HCT116 (cell line): ENCODE data around the gene PSME1.

Experiments used
- CEBPB ChIP-seq: IDR thresholded peaks from 2 replicates; pipeline ENCODE4 v1.6.1; 2012; ENCODE audit warnings: low read depth
- EGR1 ChIP-seq: IDR thresholded peaks from 2 replicates; pipeline ENCODE4 v1.6.1; 2012; ENCODE audit warnings: low read depth
- POLR2A ChIP-seq: IDR thresholded peaks from 2 replicates; pipeline ENCODE4 v1.7.0; 2011; ENCODE audit warnings: borderline replicate concordance; ENCODE audit not compliant: insufficient read depth, insufficient read length; ENCODE audit errors: extremely low read depth
- POLR2AphosphoS5 ChIP-seq: IDR thresholded peaks from 2 replicates; pipeline ENCODE4 v1.6.1; 2011; ENCODE audit warnings: mild to moderate bottlenecking, low read depth, low read length, moderate library complexity
- RAD21 ChIP-seq: IDR thresholded peaks from 2 replicates; pipeline ENCODE4 v1.6.1; 2012; ENCODE audit warnings: low read depth, mild to moderate bottlenecking
- ZFX ChIP-seq: fragments of 450-650 bp; IDR thresholded peaks from 2 replicates; pipeline ENCODE4 v1.6.1; 2017
- TF ChIP-seq, protein P1 (sequence below): IDR thresholded peaks from 2 replicates; pipeline ENCODE4 v1.6.1; 2012; ENCODE audit warnings: low read depth
- TF ChIP-seq, protein P2 (sequence below): IDR thresholded peaks from 2 replicates; pipeline ENCODE4 v1.6.1; 2012
- TF ChIP-seq, protein P3 (sequence below), 3 experiments: fragments of 200-600 bp in 1 of 3; sonication (generic) in 1 of 3; IDR thresholded peaks in 2 of 3; conservative IDR thresholded peaks in 1 of 3; 2 replicates each; pipeline ENCODE4 v1.5.1; 2012 to 2017; ENCODE audit warnings: low read depth in 2 of 3, low read length in 2 of 3, antibody characterized with exemption in 1 of 3, borderline replicate concordance in 1 of 3, control low read depth in 1 of 3, mild to moderate bottlenecking in 1 of 3, mixed read lengths in 1 of 3, mixed run types in 1 of 3, moderate library complexity in 1 of 3; ENCODE audit not compliant: insufficient read depth in 1 of 3
- TF ChIP-seq, protein P4 (sequence below): IDR thresholded peaks from 2 replicates; pipeline ENCODE4 v1.6.1; 2011; ENCODE audit warnings: mild to moderate bottlenecking, low read length, moderate library complexity; ENCODE audit not compliant: insufficient replicate concordance; ENCODE audit errors: extremely low read depth

DNA sequence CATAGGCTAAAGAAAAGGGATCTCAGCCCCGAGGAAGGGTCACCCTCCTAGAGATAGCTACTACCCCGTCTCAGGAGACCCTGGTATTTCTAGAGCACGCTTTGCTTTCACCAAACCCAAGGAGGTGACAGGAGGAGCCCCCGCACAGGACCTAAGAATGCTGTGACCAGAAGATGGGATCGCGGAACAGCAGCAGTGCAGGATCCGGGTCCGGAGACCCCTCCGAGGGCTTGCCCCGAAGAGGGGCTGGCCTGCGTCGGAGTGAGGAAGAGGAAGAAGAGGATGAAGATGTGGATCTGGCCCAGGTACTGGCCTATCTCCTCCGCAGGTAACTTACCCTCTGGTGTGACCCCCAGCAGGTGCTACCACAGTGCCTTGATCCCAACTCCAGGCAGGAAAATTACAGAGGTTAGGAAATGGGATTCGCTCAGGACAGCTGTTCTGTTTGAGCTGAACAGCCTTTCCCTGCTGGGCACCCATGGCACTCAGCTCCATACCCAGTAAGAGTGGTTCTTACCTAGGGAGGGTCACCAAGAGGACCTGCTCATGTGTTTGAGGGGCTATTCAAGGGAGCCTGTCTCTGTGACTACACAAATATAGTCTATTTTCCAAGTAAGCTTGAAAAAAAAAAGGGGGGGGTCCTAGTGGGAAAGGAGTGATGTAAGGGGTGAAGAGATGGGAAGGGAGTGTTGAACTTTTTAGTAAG, 20.4 kb upstream of the PSME1 start:
- TF ChIP-seq, protein P1, sequence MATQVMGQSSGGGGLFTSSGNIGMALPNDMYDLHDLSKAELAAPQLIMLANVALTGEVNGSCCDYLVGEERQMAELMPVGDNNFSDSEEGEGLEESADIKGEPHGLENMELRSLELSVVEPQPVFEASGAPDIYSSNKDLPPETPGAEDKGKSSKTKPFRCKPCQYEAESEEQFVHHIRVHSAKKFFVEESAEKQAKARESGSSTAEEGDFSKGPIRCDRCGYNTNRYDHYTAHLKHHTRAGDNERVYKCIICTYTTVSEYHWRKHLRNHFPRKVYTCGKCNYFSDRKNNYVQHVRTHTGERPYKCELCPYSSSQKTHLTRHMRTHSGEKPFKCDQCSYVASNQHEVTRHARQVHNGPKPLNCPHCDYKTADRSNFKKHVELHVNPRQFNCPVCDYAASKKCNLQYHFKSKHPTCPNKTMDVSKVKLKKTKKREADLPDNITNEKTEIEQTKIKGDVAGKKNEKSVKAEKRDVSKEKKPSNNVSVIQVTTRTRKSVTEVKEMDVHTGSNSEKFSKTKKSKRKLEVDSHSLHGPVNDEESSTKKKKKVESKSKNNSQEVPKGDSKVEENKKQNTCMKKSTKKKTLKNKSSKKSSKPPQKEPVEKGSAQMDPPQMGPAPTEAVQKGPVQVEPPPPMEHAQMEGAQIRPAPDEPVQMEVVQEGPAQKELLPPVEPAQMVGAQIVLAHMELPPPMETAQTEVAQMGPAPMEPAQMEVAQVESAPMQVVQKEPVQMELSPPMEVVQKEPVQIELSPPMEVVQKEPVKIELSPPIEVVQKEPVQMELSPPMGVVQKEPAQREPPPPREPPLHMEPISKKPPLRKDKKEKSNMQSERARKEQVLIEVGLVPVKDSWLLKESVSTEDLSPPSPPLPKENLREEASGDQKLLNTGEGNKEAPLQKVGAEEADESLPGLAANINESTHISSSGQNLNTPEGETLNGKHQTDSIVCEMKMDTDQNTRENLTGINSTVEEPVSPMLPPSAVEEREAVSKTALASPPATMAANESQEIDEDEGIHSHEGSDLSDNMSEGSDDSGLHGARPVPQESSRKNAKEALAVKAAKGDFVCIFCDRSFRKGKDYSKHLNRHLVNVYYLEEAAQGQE: no peak
- no peak for TF ChIP-seq EGR1
- no peak for TF ChIP-seq POLR2A
- TF ChIP-seq, protein P2, sequence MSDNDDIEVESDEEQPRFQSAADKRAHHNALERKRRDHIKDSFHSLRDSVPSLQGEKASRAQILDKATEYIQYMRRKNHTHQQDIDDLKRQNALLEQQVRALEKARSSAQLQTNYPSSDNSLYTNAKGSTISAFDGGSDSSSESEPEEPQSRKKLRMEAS: no peak
- TF ChIP-seq, protein P3, sequence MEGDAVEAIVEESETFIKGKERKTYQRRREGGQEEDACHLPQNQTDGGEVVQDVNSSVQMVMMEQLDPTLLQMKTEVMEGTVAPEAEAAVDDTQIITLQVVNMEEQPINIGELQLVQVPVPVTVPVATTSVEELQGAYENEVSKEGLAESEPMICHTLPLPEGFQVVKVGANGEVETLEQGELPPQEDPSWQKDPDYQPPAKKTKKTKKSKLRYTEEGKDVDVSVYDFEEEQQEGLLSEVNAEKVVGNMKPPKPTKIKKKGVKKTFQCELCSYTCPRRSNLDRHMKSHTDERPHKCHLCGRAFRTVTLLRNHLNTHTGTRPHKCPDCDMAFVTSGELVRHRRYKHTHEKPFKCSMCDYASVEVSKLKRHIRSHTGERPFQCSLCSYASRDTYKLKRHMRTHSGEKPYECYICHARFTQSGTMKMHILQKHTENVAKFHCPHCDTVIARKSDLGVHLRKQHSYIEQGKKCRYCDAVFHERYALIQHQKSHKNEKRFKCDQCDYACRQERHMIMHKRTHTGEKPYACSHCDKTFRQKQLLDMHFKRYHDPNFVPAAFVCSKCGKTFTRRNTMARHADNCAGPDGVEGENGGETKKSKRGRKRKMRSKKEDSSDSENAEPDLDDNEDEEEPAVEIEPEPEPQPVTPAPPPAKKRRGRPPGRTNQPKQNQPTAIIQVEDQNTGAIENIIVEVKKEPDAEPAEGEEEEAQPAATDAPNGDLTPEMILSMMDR (IDR thresholded peaks at IDR 0.05 in 2 of 3, conservative IDR thresholded peaks at IDR 0.05 in 1 of 3; ENCODE audit: borderline replicate concordance in 1 of 3, insufficient read depth in 1 of 3, low read depth in 2 of 3, low read length in 2 of 3): no peak
- no peak for TF ChIP-seq POLR2AphosphoS5
- TF ChIP-seq, protein P4, sequence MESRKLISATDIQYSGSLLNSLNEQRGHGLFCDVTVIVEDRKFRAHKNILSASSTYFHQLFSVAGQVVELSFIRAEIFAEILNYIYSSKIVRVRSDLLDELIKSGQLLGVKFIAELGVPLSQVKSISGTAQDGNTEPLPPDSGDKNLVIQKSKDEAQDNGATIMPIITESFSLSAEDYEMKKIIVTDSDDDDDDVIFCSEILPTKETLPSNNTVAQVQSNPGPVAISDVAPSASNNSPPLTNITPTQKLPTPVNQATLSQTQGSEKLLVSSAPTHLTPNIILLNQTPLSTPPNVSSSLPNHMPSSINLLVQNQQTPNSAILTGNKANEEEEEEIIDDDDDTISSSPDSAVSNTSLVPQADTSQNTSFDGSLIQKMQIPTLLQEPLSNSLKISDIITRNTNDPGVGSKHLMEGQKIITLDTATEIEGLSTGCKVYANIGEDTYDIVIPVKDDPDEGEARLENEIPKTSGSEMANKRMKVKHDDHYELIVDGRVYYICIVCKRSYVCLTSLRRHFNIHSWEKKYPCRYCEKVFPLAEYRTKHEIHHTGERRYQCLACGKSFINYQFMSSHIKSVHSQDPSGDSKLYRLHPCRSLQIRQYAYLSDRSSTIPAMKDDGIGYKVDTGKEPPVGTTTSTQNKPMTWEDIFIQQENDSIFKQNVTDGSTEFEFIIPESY: no peak
- no peak for TF ChIP-seq CEBPB
- no peak for TF ChIP-seq ZFX
- TF ChIP-seq RAD21: no peak
